Activated CD4-positive, alpha-beta T cell treated with anti-CD3 and anti-CD28 coated beads, Interleukin-2, amount 50 U/mL, for 48 hours (primary cell): ENCODE data around the gene ZFYVE27.
A peak's percentile ranks its signal among the peaks of the same experiment; 100 is the strongest.

Source experiments
- DNase-seq, 2 experiments: peaks; one replicate each; pipeline ENCODE4 v3.0.0-alpha.2; 2020

Gene ZFYVE27

DNA sequence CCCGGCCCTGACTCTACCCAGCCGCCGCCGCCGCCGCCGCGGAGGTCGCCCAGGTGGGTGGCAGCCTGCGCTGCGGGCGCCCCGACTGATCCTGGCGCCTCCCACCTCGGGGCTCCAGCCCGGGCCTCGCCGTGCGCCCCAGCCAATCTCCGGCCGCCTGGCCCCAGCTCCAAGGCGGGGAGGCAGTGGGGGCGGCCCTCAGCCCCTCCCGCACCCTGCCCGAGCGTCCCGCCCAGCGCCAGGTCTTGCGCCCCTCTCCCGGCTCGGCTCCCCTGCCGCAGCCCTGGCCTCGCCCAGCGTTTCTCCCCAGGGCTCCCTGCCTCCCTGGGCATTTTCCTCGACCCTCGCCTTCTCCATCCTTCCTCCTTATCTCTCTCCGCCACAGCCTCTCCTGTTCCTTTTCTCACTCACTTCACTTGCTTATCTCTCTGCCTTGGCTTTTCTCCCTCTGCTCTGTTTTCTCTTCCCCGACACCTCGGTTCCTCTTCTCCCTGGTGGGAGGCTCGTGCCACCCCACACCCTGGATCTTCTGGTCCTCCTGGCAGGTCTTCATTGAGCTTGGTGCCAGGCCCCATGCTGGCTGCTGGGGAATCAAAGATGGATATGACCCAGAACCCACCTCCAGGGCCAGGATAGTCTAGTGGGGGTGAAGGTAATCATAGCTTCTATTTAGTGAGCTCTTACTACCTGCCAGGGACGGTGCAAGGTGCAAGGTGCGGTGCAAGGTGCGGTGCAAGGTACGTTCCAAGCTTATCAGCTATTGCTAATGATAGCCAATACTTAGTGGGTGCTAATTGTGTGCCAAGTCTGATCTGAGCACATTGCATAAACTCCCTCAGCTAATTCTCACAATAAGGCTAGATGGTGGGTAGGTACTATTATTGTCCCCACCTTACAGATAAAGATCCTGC is 35.2 kb downstream of the ZFYVE27 start, which contains the start of gene SFRP5:
Gene SFRP5 (minus strand): TSS at position 87 of the 911 bp plus-strand sequence. CDS start 166 bp downstream, outside the sequence.
- DNase-seq = no peak

DNA sequence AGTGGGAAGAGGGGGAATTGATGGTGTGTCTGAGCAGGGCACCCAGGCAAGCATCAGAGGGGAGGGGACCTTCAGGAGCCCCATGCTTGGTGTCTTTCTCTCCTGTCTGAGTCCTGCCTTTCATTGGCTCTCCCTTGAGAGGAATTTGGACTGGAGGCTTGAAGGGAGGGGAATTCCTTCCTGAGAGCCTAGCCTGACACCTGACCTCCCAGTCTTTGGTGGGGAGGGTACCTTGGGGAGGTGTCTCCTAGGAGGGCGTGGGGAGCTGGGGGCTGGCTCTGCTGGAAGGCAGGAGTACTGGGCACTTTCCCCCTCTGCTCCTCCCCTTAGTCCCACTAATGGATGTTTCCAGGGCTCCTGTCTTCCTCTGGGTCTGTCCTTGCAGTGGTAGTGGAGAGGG is 36.2 kb downstream of the ZFYVE27 start:
- no peak for DNase-seq

DNA sequence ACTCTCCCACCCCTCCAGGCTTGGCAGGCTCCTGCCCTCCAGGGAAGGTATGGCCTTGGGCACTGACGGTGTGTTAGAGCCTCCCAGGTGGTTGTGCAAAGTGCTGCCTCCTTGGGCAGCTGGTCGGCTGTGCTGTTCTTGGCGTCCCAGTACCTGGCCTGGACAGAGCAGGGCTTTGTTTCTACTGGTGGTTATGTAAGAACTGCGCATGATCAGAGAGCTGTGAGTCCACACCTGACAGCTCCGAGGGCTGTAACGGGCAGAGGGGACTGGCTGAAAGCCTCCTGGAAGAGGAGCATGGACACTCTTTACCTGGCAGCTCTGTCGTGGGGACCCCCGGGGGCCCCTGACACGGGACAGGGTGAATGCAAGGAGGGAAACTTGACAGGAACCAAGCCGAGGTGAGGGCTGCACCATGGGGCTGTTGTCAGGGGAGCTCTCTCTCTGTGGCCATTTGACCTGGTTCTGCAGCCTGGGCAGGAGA is 37.9 kb downstream of the ZFYVE27 start:
- DNase-seq = no peak

DNA sequence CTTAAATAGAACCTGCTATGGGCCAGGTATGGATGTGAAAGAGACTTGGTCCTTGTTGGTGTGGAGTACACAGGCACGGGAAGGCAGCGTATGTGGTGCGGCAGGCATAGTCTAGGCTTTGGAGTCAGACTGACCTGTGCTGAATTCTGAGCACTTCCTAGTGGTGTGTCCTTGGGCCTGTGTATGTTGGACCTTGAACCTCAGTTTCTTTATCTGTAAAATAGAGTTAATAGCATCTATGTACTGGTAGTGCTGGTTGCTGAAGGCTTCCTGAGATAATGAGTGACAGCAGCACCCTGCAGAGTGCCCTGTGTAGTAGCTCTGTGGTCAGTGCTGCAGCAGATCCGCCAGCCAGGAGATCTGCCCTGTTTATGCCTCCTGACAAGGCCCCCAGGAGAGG is 40.2 kb downstream of the ZFYVE27 start:
- DNase-seq = no peak

DNA sequence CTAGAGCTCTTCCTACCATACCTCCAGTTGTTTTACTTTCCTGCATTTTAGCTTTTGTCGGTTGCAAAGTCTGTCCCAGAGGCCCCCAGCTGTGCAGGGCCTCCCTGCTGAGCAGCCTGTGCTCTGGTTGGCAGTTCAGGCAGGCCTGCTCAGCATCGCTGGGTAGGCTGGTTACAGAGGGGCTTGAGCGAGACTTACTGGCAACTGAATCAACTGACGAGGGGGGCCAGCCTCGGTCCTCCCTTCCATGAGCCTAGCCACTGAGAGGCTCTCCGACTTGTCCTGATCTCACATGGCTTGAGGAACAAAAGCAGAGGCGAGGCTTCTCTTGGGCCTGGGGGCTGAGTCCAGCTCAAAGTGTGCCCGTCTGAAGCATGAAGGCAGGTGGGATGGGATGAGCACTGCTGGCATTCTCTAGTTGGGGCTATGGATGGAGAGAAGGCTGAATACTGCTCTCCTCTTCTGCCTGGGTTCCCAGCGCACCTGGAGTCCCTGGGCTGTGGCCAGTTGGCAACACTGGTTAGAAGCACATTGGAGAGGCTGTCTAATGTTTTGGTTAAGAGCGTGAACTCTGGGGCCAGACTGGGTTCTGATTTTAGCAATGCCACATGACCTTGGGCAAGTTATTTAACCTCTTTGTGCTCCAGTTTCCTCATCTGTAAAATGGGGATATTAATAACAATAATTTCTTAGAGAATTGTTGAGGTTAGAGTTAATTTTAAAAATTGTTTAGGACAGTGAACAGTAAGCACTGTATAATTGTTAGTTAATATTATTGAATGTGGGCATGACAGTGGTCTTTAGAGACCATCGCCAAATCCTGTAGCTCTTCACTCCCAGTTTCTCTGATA is 41.7 kb downstream of the ZFYVE27 start:
- no peak for DNase-seq

DNA sequence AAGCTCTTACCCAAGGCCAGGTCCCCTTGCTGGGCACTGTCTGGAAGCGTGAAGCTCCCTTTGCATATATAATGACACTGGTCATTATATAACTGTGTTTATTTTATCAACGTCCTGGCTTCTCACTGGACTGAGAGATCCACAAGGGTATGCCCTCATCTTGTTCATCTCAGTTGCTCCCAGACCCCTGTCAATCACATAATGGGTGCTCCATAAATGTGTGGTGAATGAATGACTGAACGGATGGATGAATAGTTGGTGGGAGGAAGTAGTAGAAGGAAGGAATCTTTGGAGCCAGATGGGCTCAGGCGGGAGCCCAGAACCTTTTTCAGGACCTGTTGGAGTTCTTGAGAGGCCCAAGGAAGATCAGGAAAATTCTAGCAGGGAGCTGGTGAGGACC is 42.6 kb downstream of the ZFYVE27 start:
- DNase-seq = no peak

DNA sequence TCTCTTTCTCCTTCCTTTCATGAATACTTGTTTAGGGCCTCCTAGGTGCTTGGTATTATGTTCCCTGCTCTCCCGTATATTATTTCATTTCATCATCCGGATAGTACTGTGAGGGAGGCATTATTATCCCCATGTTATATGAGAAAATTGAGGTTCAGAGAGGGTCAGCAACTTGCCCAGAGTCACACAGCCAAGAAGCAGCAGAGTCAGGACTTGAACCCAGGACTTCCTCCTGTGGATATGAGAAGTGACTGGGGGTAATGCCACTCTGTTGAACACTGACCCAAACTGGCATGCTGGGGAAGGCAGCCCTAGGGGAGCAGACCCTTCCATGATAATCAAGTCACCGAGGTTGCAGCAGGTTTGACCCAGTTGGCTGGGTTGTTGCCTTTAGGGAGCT is 43.0 kb downstream of the ZFYVE27 start:
- no peak for DNase-seq

DNA sequence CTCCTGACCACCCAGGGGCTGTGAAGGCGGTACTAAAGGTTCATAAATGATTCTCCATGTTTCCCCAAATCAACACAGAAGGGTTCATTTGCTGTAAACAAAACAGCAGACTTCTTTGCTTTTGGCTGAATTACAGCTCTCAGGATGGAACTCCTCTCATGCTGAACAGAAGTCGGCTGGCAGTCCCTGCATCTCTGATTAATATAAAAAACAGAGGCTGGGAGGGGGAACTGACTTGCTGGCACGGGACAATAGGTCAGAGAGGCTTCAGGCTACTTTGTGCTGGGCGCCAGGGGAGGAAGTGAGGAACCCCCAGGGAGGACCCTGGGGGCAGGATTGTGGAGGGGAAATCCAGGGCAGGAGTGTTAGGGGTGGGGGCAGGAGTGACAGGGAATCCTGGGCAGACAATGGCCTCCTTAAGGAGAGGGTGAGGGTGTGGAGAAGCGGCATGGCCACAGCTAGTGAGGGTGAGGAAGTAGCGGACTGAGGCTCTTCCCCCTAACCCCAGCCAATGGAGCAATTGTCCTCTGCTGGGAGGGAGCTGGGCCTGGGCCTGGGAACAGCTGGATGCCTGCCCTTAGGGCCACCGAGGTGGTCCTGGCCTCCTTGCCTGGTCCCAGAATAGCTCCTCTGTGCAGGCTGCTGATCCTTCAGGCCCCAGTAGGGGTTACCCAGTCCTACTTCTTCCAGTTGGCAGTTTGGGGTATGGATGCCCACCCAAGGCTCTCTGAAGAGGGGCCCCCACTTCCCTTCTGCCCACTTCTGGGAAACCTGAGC is 44.1 kb downstream of the ZFYVE27 start:
- no peak for DNase-seq

DNA sequence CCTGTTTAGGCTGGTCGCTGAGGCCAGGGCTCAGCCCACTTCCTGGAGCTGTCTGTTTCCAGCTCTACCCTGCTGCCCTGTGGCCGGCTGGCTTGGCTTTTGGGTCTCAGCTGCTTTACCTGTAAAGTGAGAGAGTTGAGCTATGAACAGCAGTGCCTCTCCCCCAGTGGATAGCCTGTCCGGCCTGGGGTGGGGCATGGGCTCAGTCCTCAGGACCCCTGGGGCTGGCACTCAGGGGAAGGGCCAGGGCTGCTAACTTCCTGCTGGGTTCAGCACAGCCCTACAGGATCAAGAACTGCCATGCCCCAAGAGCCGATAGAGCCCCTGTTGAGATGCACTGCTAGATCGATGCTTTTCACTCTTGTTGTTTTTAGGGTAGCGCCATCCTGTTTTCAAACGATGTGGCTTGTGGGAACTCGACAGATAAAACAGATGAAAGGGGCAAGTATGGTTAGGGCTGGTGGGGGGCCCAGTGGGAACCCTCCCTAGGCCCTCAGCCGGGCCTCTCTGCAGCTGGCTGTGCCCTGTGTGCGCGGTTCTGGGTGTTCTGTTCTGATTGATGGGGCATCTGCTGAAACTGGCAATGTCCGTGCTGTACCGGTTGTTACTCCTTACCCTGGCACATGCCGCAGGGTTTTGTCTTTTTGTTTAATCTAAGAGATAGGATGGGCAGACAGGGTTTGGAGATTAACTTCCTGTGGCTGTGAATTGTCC is 44.8 kb downstream of the ZFYVE27 start:
- DNase-seq = peak in 1 of 2 experiments; percentile 13

DNA sequence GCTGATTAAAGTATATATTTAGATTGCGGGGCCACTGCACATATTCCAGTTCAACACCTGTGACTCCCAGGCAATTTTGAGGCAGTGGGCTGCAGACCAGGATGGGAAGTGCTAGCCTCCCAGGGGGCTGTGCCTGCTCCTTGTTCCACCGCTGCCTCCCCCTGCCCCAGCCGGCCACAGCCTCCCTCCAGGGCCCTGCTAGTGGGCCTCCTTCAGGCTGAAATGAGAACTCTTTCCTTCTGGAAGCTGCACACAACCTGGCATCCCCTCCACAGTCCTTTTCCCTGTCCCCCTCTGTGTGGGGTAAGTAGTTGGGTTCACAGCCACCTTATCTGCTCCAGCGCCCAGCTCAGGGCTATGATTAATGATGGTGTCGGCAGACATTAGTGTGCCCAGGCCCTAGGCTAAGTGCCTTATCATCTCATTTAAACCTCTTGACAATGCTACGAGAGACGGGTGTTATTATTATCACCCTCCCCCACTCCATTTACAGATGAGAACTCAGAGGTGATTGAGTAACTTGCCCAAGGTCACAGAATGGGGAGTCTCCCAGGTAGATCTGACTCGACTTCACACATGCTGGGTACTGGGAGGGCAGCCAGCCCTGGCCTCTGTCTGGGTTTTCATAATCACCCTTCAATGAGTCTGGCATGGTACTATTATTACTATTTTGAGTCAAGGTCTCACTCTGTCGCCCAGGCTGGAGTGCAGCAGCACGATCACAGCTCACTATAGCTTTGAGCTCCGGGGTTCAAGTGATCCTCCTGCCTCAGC is 45.7 kb downstream of the ZFYVE27 start:
- no peak for DNase-seq

DNA sequence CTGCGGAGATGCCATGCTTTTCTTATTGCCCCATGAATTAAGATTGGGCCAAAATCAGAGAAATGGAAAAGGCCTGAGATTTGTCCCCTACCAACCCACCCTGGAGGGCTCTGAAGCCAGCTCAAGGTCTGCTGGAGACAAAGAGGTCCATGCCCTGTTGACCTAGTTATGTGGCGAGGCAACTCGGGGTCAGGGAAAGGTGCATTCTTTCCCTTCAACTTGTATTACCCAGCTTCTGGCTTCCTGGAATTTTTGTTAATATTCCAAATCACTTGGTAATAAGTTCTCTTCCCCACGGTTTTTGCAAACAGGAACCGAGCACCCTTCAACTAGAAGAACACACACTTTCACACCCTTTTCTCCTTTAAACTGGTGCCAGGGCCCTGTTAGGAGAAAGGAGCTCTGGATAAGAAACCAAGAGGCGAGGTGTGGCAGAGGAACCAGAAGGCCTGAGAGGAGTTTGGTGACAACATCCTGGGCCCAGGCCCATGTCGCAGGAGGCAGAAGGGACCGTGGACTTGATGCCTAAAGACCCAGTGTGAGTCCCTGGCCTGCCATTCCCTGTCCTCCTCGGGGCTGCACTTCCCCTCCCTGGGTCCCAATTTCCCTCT is 47.4 kb downstream of the ZFYVE27 start:
- DNase-seq = no peak

DNA sequence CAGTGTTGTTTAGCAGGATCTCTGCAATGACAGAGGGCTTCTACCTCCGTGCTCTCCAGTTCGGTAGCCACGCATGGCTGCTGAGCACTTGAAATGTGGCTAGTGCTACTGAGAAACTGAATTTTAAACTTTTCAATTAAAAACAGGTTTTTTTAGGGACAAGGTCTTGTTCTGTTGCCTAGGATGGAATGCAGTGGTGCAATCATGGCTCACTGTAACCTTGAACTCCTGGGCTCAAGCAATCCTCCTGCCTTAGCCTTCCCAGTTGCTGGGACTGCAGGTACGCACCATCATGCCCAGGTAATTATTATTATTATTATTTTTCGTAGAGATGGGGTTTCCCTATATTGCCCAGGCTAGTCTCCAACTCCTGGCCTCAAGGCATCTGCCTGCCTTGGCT is 48.3 kb downstream of the ZFYVE27 start:
- no peak for DNase-seq

DNA sequence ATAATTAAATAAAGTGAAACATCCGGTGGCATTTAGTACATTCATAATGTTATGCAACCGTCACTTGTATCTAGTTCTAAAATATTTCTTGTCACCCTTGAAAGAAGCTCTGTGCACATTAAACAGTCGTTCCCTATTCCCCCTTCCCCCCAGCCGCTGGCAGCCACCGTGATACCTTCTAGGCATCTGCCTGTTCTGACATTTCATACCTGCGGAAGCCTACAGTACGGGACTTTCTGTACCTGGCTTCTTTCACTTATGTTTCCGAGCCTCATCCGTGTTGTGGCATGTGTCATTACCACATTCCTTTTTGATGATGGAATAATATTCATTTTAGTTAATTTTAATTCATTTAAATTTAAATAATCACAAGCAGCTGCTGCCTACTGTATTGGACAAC is 48.8 kb downstream of the ZFYVE27 start:
- no peak for DNase-seq

DNA sequence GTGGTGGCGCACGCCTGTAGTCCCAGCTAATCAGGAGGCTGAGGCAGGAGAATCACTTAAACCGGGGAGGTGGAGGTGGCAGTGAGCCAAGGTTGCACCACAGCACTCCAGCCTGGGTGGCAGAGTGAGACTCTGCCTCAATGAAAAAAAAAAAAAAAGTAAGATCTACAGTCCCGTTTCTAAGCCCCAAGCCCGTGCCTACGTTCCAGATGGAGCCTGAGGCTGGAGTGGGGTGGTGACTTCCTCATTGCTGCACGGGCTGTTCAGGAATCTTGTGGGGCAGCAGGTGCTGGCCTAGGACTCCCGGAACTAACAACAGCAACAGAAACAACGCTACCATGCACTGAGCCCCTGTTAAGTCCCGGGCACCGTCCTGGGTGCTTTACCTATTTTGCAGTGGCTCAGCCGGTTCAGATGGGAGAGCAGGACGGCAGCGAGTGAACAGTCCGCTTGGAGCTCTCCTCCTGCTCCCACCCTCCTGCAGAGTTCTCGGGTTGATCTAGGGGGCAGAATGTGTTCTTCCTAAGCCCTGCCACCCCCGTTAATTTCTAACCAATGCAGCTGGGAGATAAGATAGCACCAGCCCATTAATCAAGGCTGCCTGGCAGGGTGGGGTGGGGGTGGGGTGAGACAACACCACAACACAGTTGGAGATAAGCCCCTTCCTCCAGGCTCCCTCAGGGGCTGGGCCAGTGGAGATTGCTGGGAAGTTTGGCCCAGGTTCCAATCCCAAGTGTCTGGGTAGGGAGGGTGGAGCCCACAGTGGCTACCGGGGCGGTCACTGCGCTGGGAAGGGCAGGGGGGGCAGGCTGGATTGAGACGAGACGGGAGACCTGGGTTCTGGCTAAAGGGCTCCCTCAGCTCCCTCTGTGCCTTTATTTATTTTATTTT is 51.9 kb downstream of the ZFYVE27 start:
- DNase-seq = no peak

DNA sequence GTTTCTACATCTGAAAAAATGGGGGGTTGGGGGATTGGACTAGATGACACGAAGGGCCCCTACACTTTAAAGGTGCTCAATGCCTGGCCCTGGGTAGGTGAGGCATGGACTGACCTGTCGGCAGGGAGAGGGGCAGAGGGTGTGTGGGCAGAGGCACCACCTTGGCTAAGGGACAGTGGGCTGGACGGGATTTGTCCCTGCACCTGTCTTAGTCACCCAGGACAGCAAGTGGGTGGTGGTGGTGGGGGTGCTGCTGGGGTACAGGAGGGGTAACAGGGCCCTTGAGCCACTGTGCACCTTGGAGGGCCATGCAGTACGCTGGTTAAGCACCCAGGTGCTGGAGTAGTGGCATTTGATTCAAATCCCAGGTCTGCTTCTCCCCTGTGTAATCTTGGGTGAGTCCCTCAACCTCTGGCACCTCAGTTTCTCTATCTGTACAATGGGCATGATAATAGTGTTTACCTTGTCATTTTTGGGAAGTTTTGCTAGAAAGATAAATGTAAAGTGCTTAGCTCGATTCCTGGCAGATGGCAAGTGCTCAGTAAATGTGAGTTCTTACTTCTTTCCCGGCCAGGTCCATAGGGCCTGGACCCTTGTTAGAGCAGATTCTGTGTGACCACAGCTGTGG is 53.0 kb downstream of the ZFYVE27 start:
- DNase-seq = no peak

DNA sequence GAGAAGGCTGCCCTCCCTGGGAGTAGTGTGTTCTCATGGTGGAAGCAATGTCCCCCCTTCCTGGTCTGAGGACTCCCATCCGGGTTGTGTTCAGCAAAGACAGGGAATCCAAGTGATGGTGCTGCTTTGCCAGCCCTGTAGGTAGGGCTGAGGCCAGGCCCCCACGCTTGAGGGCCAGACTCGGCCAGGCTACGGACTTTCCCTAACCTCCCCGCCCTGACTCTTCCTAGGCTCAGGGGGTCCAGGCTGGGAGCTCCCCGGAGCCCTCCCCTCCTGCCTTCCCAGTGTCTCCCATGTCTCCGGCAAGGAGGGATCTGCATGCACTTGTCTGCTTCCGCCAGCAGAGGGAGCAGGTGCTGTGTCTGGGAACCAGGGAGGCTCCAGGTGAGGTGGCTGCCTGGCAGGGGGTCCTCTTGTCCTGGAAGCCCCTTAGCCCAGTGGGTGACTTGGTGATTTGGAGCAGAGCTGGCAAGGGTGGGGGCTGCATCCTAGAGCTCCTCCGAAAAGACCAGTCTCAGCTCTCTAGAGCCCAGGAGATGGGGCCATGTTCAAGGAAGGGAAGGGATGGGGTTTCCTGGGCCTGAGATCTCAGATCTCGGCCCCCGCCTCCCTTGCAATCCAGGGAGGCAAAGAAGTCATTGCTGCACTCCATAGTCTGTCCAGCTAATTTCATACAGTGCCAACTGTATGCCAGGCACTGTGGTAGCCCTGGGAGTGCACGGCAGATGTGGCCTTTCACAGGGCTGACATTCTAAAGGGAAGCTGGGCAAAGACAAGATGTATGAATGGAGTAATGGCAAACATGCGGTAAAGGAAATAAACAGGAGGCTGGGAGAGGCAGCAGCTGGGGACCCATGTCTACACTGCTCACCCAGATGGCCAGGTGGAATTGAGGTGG is 55.1 kb downstream of the ZFYVE27 start:
- DNase-seq = peak; percentile 77 to 82

DNA sequence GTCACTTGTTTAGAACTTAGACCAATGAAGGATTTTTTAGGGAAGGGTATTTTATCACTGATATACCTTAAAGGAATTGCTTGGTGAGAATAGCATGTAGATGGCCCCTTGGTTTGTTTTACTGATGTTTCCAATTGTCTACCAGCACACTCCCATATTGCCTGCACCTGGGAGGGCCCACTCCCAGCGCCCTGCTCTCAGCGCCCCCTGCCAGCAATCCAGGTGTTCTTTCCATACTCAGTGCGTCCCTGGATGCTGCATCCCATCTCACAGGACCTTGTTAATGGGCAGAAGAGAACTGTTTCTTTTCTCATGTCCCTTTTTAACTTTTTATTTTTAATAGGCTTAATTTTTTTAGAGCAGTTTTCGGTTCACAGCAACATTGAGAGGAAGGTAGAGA is 59.0 kb downstream of the ZFYVE27 start:
- DNase-seq = no peak

DNA sequence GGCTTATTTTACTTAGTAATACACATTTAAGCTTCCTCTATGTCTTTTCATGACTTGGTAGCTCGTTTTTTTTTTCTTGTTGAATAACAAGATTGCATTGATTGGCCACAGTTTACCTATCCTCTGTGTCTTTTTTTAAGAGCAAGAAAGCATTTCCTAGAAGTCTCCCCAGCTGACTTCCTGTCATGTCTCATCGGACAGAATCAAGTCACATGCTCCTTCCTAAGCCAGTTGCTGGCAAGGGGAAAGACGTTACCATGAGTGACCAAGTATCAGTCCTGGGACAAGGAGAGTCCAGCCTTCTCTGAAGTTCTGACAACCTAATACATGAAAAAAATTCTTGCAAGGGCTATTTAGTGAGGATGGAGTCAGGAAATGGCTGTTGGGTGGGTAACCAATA is 59.7 kb downstream of the ZFYVE27 start:
- peak; percentile 12 to 29 for DNase-seq
